ENCODE results near the gene HBQ1. TPM values are rescaled to one million over a fixed set of nuclear protein-coding genes. Genes with fewer than 3 reads are reported as not detected.
A peak's percentile ranks its signal among the peaks of the same experiment; 100 is the strongest.
"Not testable (repeated sequence)": the region's sequence is repeated elsewhere in the genome, so short reads cannot be mapped to it uniquely, and the experiment has no call there.

Gene HBQ1
- total RNA-seq, 2 donors from 2014 or later = not detected

- peak within 1 kb of the TSS; percentile 81 to 82 for H3K27ac Mint-ChIP-seq
- peak; percentile 95 to 96 for ATAC-seq
Observed at GRCh38 chr16:228852-229730, 48.8 kb downstream of the HBQ1 start, which contains the start of gene LUC7L. Gene LUC7L, minus strand, starts transcription at chr16:229449. Its CDS starts 110 bp downstream, at chr16:229339.

DNA sequence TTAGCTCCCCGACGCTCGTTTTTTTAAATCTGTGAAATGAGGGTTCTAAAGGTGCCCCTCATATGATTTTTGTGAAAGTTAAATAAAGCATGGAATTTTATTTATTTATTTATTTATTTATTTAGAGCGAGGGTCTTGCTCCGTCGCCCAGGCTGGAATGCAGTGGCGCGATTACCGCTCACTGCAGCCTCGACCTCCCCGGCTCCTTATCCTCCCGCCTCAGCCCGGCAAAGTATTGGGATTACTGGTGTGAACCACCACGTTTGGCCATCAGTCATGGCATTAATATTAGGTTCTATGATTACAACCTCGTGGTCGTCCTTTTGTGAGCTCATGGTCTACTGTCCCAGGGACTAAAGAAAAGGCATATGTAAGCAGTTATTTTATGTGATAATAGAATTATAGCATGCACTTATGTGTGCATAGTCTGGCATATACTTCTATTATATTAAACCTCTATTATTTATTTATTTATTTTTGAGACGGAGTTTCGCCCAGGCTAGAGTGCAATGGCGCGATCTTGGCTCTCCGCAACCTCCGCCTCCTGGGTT, 49.5 kb downstream of the HBQ1 start:
- ATAC-seq = no peak
- peaks cover 23 to 24% of the 10 kb centered on the region in 2 donors for H3K4me1 Mint-ChIP-seq (ENCODE audit: low read depth in 2 of 2)

More at GRCh38 chr16:228852-229730, 48.8 kb downstream of the HBQ1 start, which contains the start of gene LUC7L:
- Mint-ChIP-seq H3K36me3 (peaks cover 6% of the 10 kb centered on the region), H3K4me1 (ENCODE audit: low read depth in 2 of 2) (peaks cover 19 to 24% of the 10 kb centered on the region in 2 donors), H3K9me3 (no peaks in the 10 kb centered on the region), H3K27me3 (no peaks in the 10 kb centered on the region), H3K4me3 (peak within 1 kb of the TSS; percentile 88)
- peak; percentile 91 for DNase-seq (ENCODE audit: low spot score)

GRCh38 chr16:230351-230750, 50.1 kb downstream of the HBQ1 start:
- not testable (repeated sequence) for H3K9me3 Mint-ChIP-seq; ATAC-seq; H3K27me3 Mint-ChIP-seq; H3K36me3 Mint-ChIP-seq; DNase-seq (ENCODE audit: low spot score); H3K4me3 Mint-ChIP-seq
- Mint-ChIP-seq H3K4me1 (ENCODE audit: low read depth in 2 of 2) (peaks cover 27 to 30% of the 10 kb centered on the region in 2 donors), H3K27ac (peak overlapping the region in 1 of 2 donors; percentile 81)

More for the DNA sequence above, 49.5 kb downstream of the HBQ1 start:
- DNase-seq (ENCODE audit: low spot score) = no peak
- Mint-ChIP-seq H3K4me3 (peak overlapping the region; percentile 88), H3K36me3 (peaks cover 6% of the 10 kb centered on the region), H3K9me3 (no peaks in the 10 kb centered on the region), H3K27ac (peak overlapping the region; percentile 81 to 82), H3K27me3 (no peaks in the 10 kb centered on the region)

Other genes with a start within 250 kb of the HBQ1 start
- 10 to 100 TPM; 39.8 to 84.7 TPM for gene POLR3K, start 126.9 kb upstream of the HBQ1 start, total RNA-seq
- 10 to 100 TPM; 35.6 to 39.8 TPM for gene SNRNP25, start 126.6 kb upstream of the HBQ1 start, total RNA-seq
- gene RHBDF1, start 107.8 kb upstream of the HBQ1 start, total RNA-seq = 1 to 10 TPM in 1 of 2 donors, under 1 TPM in 1; 0.84 to 2.5 TPM
- 10 to 100 TPM; 39.9 to 43.8 TPM for gene MPG, start 102.2 kb upstream of the HBQ1 start, total RNA-seq
- 10 to 100 TPM; 33.3 to 68.5 TPM for gene NPRL3, start 41.8 kb upstream of the HBQ1 start, total RNA-seq
- not detected for gene HBZ, start 27.8 kb upstream of the HBQ1 start, total RNA-seq
- gene HBM, start 14.5 kb upstream of the HBQ1 start, total RNA-seq = not detected
- not detected for gene HBA2, start 7.6 kb upstream of the HBQ1 start, total RNA-seq
- gene HBA1, start 3.8 kb upstream of the HBQ1 start, total RNA-seq = 1 to 10 TPM in 1 of 2 donors, not detected in 1; 4.6 TPM
- 100 to 1,000 TPM in 1 of 2 donors, 10 to 100 TPM in 1; 54.2 to 115 TPM for gene LUC7L, start 49.0 kb downstream of the HBQ1 start, total RNA-seq
- 10 to 100 TPM; 10.5 to 13.0 TPM for gene FAM234A, start 54.4 kb downstream of the HBQ1 start, total RNA-seq
- not detected for gene RGS11, start 95.5 kb downstream of the HBQ1 start, total RNA-seq
- gene ARHGDIG, start 100.1 kb downstream of the HBQ1 start, total RNA-seq = not detected
- not detected for gene PDIA2, start 102.7 kb downstream of the HBQ1 start, total RNA-seq
- gene AXIN1, start 172.3 kb downstream of the HBQ1 start, total RNA-seq = 10 to 100 TPM; 20.1 to 29.1 TPM
- 10 to 100 TPM; 80.6 to 98.6 TPM for gene MRPL28, start 190.1 kb downstream of the HBQ1 start, total RNA-seq
- 10 to 100 TPM; 39.4 to 46.8 TPM for gene PGAP6, start 201.5 kb downstream of the HBQ1 start, total RNA-seq
- 1 to 10 TPM; 2.7 to 9.1 TPM for gene NME4, start 216.7 kb downstream of the HBQ1 start, total RNA-seq
- 10 to 100 TPM in 1 of 2 donors, 1 to 10 TPM in 1; 4.5 to 28.6 TPM for gene DECR2, start 221.4 kb downstream of the HBQ1 start, total RNA-seq
- 10 to 100 TPM; 21.9 to 53.4 TPM for gene RAB11FIP3, start 245.2 kb downstream of the HBQ1 start, total RNA-seq

Measured in natural killer cell treated with Interleukin-12 subunit alpha and Interleukin-12 subunit beta and Interleukin-15 and Interleukin-18, amount 100 ng/mL, for 72 hours (primary cell).